CD14-positive monocyte (primary cell): ENCODE results near the gene SLC9C1. TPM values are rescaled to one million over a fixed set of nuclear protein-coding genes. Genes with fewer than 3 reads are reported as not detected.

Experiments
- DNase-seq, 3 donors: peaks; one replicate each; pipeline ENCODE4 v3.0.0-alpha.2; 2011 to 2022
- H2AFZ ChIP-seq: 2 replicates; pipeline ENCODE4 v1.6.0; 2012; ENCODE audit warnings: mild to moderate bottlenecking, low read depth, low read length, inconsistent platforms; ENCODE audit not compliant: insufficient read depth, poor library complexity, severe bottlenecking
- H3K27ac ChIP-seq, 2 donors: 1 replicate in 1 of 2; 2 replicates in 1 of 2; pipeline ENCODE4 v1.5.1; 2012 to 2013; ENCODE audit warnings: low read length in 2 of 2, control low read depth in 1 of 2, inconsistent platforms in 1 of 2, low read depth in 1 of 2, mild to moderate bottlenecking in 1 of 2
- H3K27me3 ChIP-seq, 2 donors: one replicate each; pipeline versions ENCODE4 v1.6.0 to v1.6.1; 2011 to 2013; ENCODE audit warnings: low read length in 2 of 2; ENCODE audit not compliant: control insufficient read depth in 2 of 2, insufficient read depth in 2 of 2
- H3K36me3 ChIP-seq, 2 donors: replicated peaks in 1 of 2; 1 replicate in 1 of 2; 2 replicates in 1 of 2; pipeline versions ENCODE4 v1.5.1 to v1.6.1; 2012 to 2013; ENCODE audit warnings: low read length in 2 of 2, control low read depth in 1 of 2, inconsistent platforms in 1 of 2, mild to moderate bottlenecking in 1 of 2; ENCODE audit not compliant: insufficient read depth in 2 of 2, control insufficient read depth in 1 of 2
- H3K4me1 ChIP-seq, 2 donors: 1 replicate in 1 of 2; 2 replicates in 1 of 2; pipeline versions ENCODE4 v1.5.1 to v1.6.1; 2012 to 2013; ENCODE audit warnings: low read length in 2 of 2, control low read depth in 1 of 2, inconsistent platforms in 1 of 2, mild to moderate bottlenecking in 1 of 2, moderate library complexity in 1 of 2; ENCODE audit not compliant: insufficient read depth in 2 of 2, control insufficient read depth in 1 of 2
- H3K4me2 ChIP-seq: replicated peaks from 2 replicates; pipeline ENCODE3; 2012; ENCODE audit warnings: low read length, moderate library complexity, mild to moderate bottlenecking; ENCODE audit not compliant: poor library complexity, severe bottlenecking; ENCODE audit errors: extremely low read depth
- H3K4me3 ChIP-seq, 3 experiments: fragments of 200-600 bp in 1 of 3; sonication (generic) in 1 of 3; replicated peaks in 1 of 3; 1 replicate in 2 of 3; 2 replicates in 1 of 3; pipeline ENCODE4 v1.5.1; 2011 to 2013; ENCODE audit warnings: low read length in 3 of 3, mild to moderate bottlenecking in 3 of 3, control low read depth in 2 of 3, low read depth in 2 of 3, inconsistent platforms in 1 of 3, moderate library complexity in 1 of 3
- H3K79me2 ChIP-seq: 2 replicates; pipeline ENCODE4 v1.6.0; 2012; ENCODE audit warnings: mild to moderate bottlenecking, control low read depth, inconsistent platforms, low read length, moderate library complexity; ENCODE audit not compliant: insufficient read depth
- H3K9ac ChIP-seq: 2 replicates; pipeline ENCODE4 v1.6.0; 2017; ENCODE audit warnings: low read length, mild to moderate bottlenecking; ENCODE audit not compliant: insufficient read depth, poor library complexity, severe bottlenecking
- H3K9me3 ChIP-seq, 2 donors: replicated peaks in 1 of 2; 1 replicate in 1 of 2; 2 replicates in 1 of 2; pipeline versions ENCODE4 v1.5.1 to v1.6.1; 2012 to 2013; ENCODE audit warnings: low read length in 2 of 2, control low read depth in 1 of 2; ENCODE audit not compliant: control insufficient read depth in 1 of 2, insufficient read depth in 1 of 2
- H4K20me1 ChIP-seq: 2 replicates; pipeline ENCODE4 v1.6.0; 2012; ENCODE audit warnings: mild to moderate bottlenecking, low read length, control low read depth, moderate library complexity; ENCODE audit not compliant: insufficient read depth
- H3K27ac Mint-ChIP-seq, 7 donors: one replicate each; pipeline ENCODE4 v1.8.0; 2020; ENCODE audit warnings: mild to moderate bottlenecking in 7 of 7, mixed read lengths in 7 of 7, moderate library complexity in 6 of 7, inconsistent platforms in 2 of 7
- H3K27me3 Mint-ChIP-seq, 3 donors: one replicate each; pipeline ENCODE4 v1.8.0; 2021 to 2022; ENCODE audit warnings: low read depth in 3 of 3, mild to moderate bottlenecking in 3 of 3, mixed read lengths in 3 of 3, moderate library complexity in 3 of 3, inconsistent platforms in 1 of 3
- H3K36me3 Mint-ChIP-seq, 2 donors: one replicate each; pipeline ENCODE4 v1.8.0; 2020; ENCODE audit warnings: mixed read lengths in 2 of 2, inconsistent platforms in 1 of 2, mild to moderate bottlenecking in 1 of 2
- H3K4me1 Mint-ChIP-seq: one replicate; pipeline ENCODE4 v1.8.0; 2020; ENCODE audit warnings: mild to moderate bottlenecking, mixed read lengths
- H3K4me3 Mint-ChIP-seq, 2 donors: one replicate each; pipeline ENCODE4 v1.8.0; 2020; ENCODE audit warnings: mild to moderate bottlenecking in 2 of 2, mixed read lengths in 2 of 2, moderate library complexity in 1 of 2
- H3K9me3 Mint-ChIP-seq, 7 donors: one replicate each; pipeline ENCODE4 v1.8.0; 2020 to 2022; ENCODE audit warnings: mixed read lengths in 7 of 7, mild to moderate bottlenecking in 6 of 7, moderate library complexity in 6 of 7, inconsistent platforms in 2 of 7
- WGBS: methylation state at CpG from one replicate; pipeline ENCODE4 v1.1.5; 2013; ENCODE audit warnings: missing lambda C conversion rate; ENCODE audit not compliant: insufficient coverage; 5-methylcytosine and 5-hydroxymethylcytosine counted together
- intact Hi-C, 2 donors: fragments of 100-400 bp; cut with micrococcal nuclease; formaldehyde crosslinking; loops; one replicate each; pipeline versions ENCODE4 v1.15.0 to v1.15.1; 2023
- polyA plus RNA-seq, 3 donors: library from polyadenylated mRNA; depleted of rRNA in 1 of 3; unstranded in 2 of 3; stranded (reverse) in 1 of 3; fragments of 300-500 nt in 2 of 3; fragments of >200 nt in 1 of 3; fragmentation: Illumina TruSeq in 2 of 3; gene quantifications; 1 replicate in 2 of 3; 2 replicates in 1 of 3; pipeline ENCODE4 v1.2.3, GENCODE V29; 2012 to 2021
- TF ChIP-seq, protein P1 (sequence below): fragments of 200-600 bp; IDR thresholded peaks from one replicate; pipeline ENCODE4 v1.8.0; 2022; ENCODE audit warnings: antibody characterized with exemption, mild to moderate bottlenecking

SLC9C1 gene
- polyA plus RNA-seq, 3 donors: not detected

GRCh38 chr3:112114576-112115160 is 179.3 kb downstream of the SLC9C1 start:
- H3K9me3 ChIP-seq: no peaks in the 10 kb centered on the region
- H3K9me3 Mint-ChIP-seq: no peaks in the 10 kb centered on the region
- H3K27me3 ChIP-seq: no peaks in the 10 kb centered on the region
- no peaks in the 10 kb centered on the region for H4K20me1 ChIP-seq
- H3K27ac Mint-ChIP-seq: peak overlapping the region in 1 of 7 donors; percentile 43
- 80% methylated on average over 1 of the region's 6 CpGs for WGBS
- H3K4me2 ChIP-seq: no peak overlapping the region
- no peaks in the 10 kb centered on the region for H3K79me2 ChIP-seq
- H3K36me3 Mint-ChIP-seq: peaks cover 0 to 2% of the 10 kb centered on the region in 2 donors
- H3K9ac ChIP-seq: no peak overlapping the region
- DNase-seq: no peak
- H3K4me1 ChIP-seq: peaks cover 26 to 28% of the 10 kb centered on the region in 2 donors
- H3K36me3 ChIP-seq: no peaks in the 10 kb centered on the region
- intact Hi-C loops: loop anchor here (5.0 kb wide), 2 partner anchors 403 to 418 kb away; no protein-coding TSS in a partner anchor
- no peak overlapping the region for H2AFZ ChIP-seq
- H3K27ac ChIP-seq: no peak overlapping the region
- TF ChIP-seq, protein P1, sequence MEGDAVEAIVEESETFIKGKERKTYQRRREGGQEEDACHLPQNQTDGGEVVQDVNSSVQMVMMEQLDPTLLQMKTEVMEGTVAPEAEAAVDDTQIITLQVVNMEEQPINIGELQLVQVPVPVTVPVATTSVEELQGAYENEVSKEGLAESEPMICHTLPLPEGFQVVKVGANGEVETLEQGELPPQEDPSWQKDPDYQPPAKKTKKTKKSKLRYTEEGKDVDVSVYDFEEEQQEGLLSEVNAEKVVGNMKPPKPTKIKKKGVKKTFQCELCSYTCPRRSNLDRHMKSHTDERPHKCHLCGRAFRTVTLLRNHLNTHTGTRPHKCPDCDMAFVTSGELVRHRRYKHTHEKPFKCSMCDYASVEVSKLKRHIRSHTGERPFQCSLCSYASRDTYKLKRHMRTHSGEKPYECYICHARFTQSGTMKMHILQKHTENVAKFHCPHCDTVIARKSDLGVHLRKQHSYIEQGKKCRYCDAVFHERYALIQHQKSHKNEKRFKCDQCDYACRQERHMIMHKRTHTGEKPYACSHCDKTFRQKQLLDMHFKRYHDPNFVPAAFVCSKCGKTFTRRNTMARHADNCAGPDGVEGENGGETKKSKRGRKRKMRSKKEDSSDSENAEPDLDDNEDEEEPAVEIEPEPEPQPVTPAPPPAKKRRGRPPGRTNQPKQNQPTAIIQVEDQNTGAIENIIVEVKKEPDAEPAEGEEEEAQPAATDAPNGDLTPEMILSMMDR: no peak
- no peak overlapping the region for H3K4me3 Mint-ChIP-seq
- H3K27me3 Mint-ChIP-seq: peaks cover 0 to 16% (median 5%) of the 10 kb centered on the region in 3 donors
- no peak overlapping the region for H3K4me3 ChIP-seq
- peaks cover 33% of the 10 kb centered on the region for H3K4me1 Mint-ChIP-seq

- TF ChIP-seq, protein P1: peak; percentile 92
- no peaks in the 10 kb centered on the region for H3K9me3 ChIP-seq
- peaks cover 0 to 1% of the 10 kb centered on the region in 2 donors for H3K4me1 ChIP-seq
- H3K4me1 Mint-ChIP-seq: peaks cover 6% of the 10 kb centered on the region
- peak; percentile 51 to 68 (median 60) for DNase-seq
- H3K27me3 ChIP-seq: peaks cover 2 to 9% of the 10 kb centered on the region in 2 donors
- H3K4me3 Mint-ChIP-seq: no peak overlapping the region
- H2AFZ ChIP-seq: no peak overlapping the region
- H3K9ac ChIP-seq: no peak overlapping the region
- no peak overlapping the region for H3K27ac ChIP-seq
- H3K4me2 ChIP-seq: no peak overlapping the region
- H3K4me3 ChIP-seq: no peak overlapping the region
- H3K79me2 ChIP-seq: no peaks in the 10 kb centered on the region
- no peak overlapping the region for H3K27ac Mint-ChIP-seq
- no peaks in the 10 kb centered on the region for H3K9me3 Mint-ChIP-seq
- intact Hi-C loops: loop anchor here (5.0 kb wide), 2 partner anchors 405 to 420 kb away; no protein-coding TSS in a partner anchor
- no peaks in the 10 kb centered on the region for H3K36me3 ChIP-seq
- H3K27me3 Mint-ChIP-seq: peaks cover 9 to 24% (median 12%) of the 10 kb centered on the region in 3 donors
- no peaks in the 10 kb centered on the region for H4K20me1 ChIP-seq
- no peaks in the 10 kb centered on the region for H3K36me3 Mint-ChIP-seq
- 0% methylated on average over 3 of the region's 3 CpGs for WGBS
Measured at GRCh38 chr3:112111785-112112402, 182.1 kb downstream of the SLC9C1 start.
